GM23338 (cell line): ENCODE measurements around the gene GHRHR. TPM values are rescaled to one million over a fixed set of nuclear protein-coding genes. Genes with fewer than 3 reads are reported as not detected.

Source experiments
- ATAC-seq: fragments of 200-7000 bp; cut with Tn5 transposase; 3 replicates; pipeline ENCODE4 v1.9.1; 2020
- DNase-seq: peaks from one replicate; pipeline ENCODE4 v3.0.0-alpha.2; 2015; ENCODE audit warnings: low spot score
- H2AFZ ChIP-seq: fragments of 200-600 bp; sonication (generic); 2 replicates; pipeline ENCODE4 v1.8.0; 2016; ENCODE audit warnings: antibody characterized with exemption, mild to moderate bottlenecking, moderate library complexity
- H3F3A ChIP-seq: fragments of 200-600 bp; sonication (generic); replicated peaks from 2 replicates; pipeline ENCODE4 v1.8.0; 2017; ENCODE audit warnings: antibody characterized with exemption, mixed run types, low read depth
- H3K27ac ChIP-seq: fragments of 200-600 bp; sonication (generic); 2 replicates; pipeline ENCODE4 v1.6.1; 2016; ENCODE audit warnings: low read depth
- H3K27me3 ChIP-seq: fragments of 200-600 bp; sonication (generic); 2 replicates; pipeline ENCODE4 v1.8.0; 2016; ENCODE audit warnings: mild to moderate bottlenecking, mixed run types, moderate library complexity; ENCODE audit not compliant: insufficient read depth
- H3K36me3 ChIP-seq: fragments of 200-600 bp; sonication (generic); 2 replicates; pipeline ENCODE4 v1.8.0; 2016; ENCODE audit warnings: mild to moderate bottlenecking; ENCODE audit not compliant: insufficient read depth
- H3K4me1 ChIP-seq: fragments of 200-600 bp; sonication (generic); 2 replicates; pipeline ENCODE4 v1.8.0; 2016; ENCODE audit warnings: mild to moderate bottlenecking, moderate library complexity; ENCODE audit not compliant: insufficient read depth
- H3K4me2 ChIP-seq: fragments of 200-600 bp; sonication (generic); 2 replicates; pipeline ENCODE4 v1.7.1; 2017; ENCODE audit warnings: mixed run types
- H3K4me3 ChIP-seq: fragments of 200-600 bp; sonication (generic); 2 replicates; pipeline ENCODE4 v1.6.1; 2016; ENCODE audit warnings: mixed run types
- H3K79me2 ChIP-seq: fragments of 200-600 bp; sonication (generic); replicated peaks from 2 replicates; pipeline ENCODE4 v1.8.0; 2017; ENCODE audit warnings: mild to moderate bottlenecking; ENCODE audit not compliant: insufficient read depth
- H3K9me2 ChIP-seq: fragments of 200-600 bp; sonication (generic); 2 replicates; pipeline ENCODE4 v1.8.0; 2017; ENCODE audit not compliant: insufficient read depth
- H4K20me1 ChIP-seq: fragments of 200-600 bp; sonication (generic); replicated peaks from 2 replicates; pipeline ENCODE4 v1.8.0; 2017; ENCODE audit warnings: mild to moderate bottlenecking; ENCODE audit not compliant: insufficient read depth
- H3K27ac Mint-ChIP-seq: 2 replicates; pipeline ENCODE4 v1.8.0; 2020; ENCODE audit warnings: inconsistent platforms, mild to moderate bottlenecking, moderate library complexity, mixed read lengths
- H3K27me3 Mint-ChIP-seq: 3 replicates; pipeline ENCODE4 v1.8.0; 2022; ENCODE audit warnings: low read depth, mild to moderate bottlenecking, moderate library complexity, mixed read lengths, inconsistent platforms; ENCODE audit not compliant: insufficient read depth, poor library complexity
- H3K36me3 Mint-ChIP-seq: 3 replicates; pipeline ENCODE4 v1.8.0; 2021; ENCODE audit warnings: low read depth, mild to moderate bottlenecking, inconsistent platforms, moderate library complexity, mixed read lengths
- H3K4me1 Mint-ChIP-seq: 3 replicates; pipeline ENCODE4 v1.8.0; 2020; ENCODE audit warnings: mild to moderate bottlenecking, inconsistent platforms, mixed read lengths
- H3K4me3 Mint-ChIP-seq: 3 replicates; pipeline ENCODE4 v1.8.0; 2021; ENCODE audit warnings: moderate library complexity, mild to moderate bottlenecking, inconsistent platforms, mixed read lengths
- H3K9me3 Mint-ChIP-seq: 3 replicates; pipeline ENCODE4 v1.8.0; 2020; ENCODE audit warnings: moderate library complexity, mild to moderate bottlenecking, inconsistent platforms, mixed read lengths
- EZH2 ChIP-seq: fragments of 200-600 bp; sonication (generic); IDR thresholded peaks from one replicate; pipeline ENCODE4 v1.8.0; 2017; ENCODE audit warnings: antibody characterized with exemption, mild to moderate bottlenecking, low read depth; ENCODE audit not compliant: unreplicated experiment
- EZH2phosphoT487 ChIP-seq: fragments of 200-600 bp; sonication (generic); IDR thresholded peaks from one replicate; pipeline ENCODE4 v1.8.1; 2018; ENCODE audit warnings: antibody characterized with exemption; ENCODE audit not compliant: unreplicated experiment
- JUNB ChIP-seq: IDR thresholded peaks from one replicate; pipeline ENCODE4 v1.6.1; 2016; ENCODE audit warnings: antibody characterized with exemption; ENCODE audit not compliant: unreplicated experiment
- NANOG ChIP-seq: IDR thresholded peaks from 2 replicates; pipeline ENCODE4 v1.6.1; 2016; ENCODE audit warnings: antibody characterized with exemption, borderline replicate concordance
- STAT1 ChIP-seq: IDR thresholded peaks from one replicate; pipeline ENCODE4 v1.6.1; 2016; ENCODE audit warnings: antibody characterized with exemption; ENCODE audit not compliant: unreplicated experiment
- ZNF331 ChIP-seq: fragments of 250-450 bp; sonication (Bioruptor Pico); IDR thresholded peaks from 2 replicates; pipeline ENCODE4 v1.5.0; 2020; ENCODE audit warnings: low read depth, mild to moderate bottlenecking, moderate library complexity
- polyA plus RNA-seq: library from polyadenylated mRNA; unstranded; fragments of >200 nt; fragmentation: Nextera tagmentation; extraction: Ambion mirVana; gene quantifications from 2 replicates; pipeline ENCODE4 v1.2.1, GENCODE V29; 2016
- total RNA-seq: library from RNA; depleted of rRNA; stranded (reverse); fragments of >200 nt; shearing (Covaris generic); gene quantifications from 2 replicates; pipeline ENCODE4 v1.2.3, GENCODE V29; 2014
- TF ChIP-seq, protein P1 (sequence below): fragments of 250-450 bp; sonication (Bioruptor Pico); IDR thresholded peaks from 2 replicates; pipeline ENCODE4 v1.5.0; 2020; ENCODE audit warnings: mild to moderate bottlenecking, moderate library complexity
- TF ChIP-seq, protein P2 (sequence below): IDR thresholded peaks from 2 replicates; pipeline ENCODE4 v1.6.1; 2016; ENCODE audit warnings: antibody characterized with exemption
- TF ChIP-seq, protein P3 (sequence below): IDR thresholded peaks from one replicate; pipeline ENCODE4 v1.6.1; 2018; ENCODE audit warnings: antibody characterized with exemption; ENCODE audit not compliant: unreplicated experiment

Gene GHRHR
- total and polyA plus RNA-seq, 2 experiments from 2014 or later: 2.2 TPM; not detected in 1

DNA sequence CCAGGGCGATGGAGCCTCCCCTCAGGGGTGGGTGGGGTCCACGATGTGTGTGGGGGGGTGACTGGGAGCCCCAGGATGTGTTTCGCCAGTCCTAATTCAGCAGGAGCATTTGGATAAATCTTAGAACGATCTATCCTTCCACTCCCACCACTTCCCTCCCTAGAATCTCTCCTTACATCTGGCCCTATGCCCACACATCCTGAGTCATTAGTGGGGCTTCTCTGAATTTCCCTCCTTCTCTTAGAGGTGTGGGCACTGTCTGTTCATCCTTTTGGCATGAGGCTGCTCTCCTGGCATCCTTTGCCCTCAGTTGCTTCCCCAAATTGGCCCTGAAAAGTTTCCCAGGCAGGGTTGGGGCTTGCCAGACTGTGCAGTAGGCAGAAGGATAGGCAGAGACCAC, 1.6 kb downstream of the GHRHR start:
- no peaks in the 10 kb centered on the region for H4K20me1 ChIP-seq
- no peak overlapping the region for H3K27ac Mint-ChIP-seq
- no peaks in the 10 kb centered on the region for H3K36me3 ChIP-seq
- no peak overlapping the region for H3K4me3 Mint-ChIP-seq
- H3K9me2 ChIP-seq: no peaks in the 10 kb centered on the region
- H3K27me3 ChIP-seq: no peaks in the 10 kb centered on the region
- no peaks in the 10 kb centered on the region for H3K79me2 ChIP-seq
- H3K4me2 ChIP-seq: no peak overlapping the region
- no peak for TF ChIP-seq EZH2
- no peak for TF ChIP-seq NANOG
- TF ChIP-seq, protein P1, sequence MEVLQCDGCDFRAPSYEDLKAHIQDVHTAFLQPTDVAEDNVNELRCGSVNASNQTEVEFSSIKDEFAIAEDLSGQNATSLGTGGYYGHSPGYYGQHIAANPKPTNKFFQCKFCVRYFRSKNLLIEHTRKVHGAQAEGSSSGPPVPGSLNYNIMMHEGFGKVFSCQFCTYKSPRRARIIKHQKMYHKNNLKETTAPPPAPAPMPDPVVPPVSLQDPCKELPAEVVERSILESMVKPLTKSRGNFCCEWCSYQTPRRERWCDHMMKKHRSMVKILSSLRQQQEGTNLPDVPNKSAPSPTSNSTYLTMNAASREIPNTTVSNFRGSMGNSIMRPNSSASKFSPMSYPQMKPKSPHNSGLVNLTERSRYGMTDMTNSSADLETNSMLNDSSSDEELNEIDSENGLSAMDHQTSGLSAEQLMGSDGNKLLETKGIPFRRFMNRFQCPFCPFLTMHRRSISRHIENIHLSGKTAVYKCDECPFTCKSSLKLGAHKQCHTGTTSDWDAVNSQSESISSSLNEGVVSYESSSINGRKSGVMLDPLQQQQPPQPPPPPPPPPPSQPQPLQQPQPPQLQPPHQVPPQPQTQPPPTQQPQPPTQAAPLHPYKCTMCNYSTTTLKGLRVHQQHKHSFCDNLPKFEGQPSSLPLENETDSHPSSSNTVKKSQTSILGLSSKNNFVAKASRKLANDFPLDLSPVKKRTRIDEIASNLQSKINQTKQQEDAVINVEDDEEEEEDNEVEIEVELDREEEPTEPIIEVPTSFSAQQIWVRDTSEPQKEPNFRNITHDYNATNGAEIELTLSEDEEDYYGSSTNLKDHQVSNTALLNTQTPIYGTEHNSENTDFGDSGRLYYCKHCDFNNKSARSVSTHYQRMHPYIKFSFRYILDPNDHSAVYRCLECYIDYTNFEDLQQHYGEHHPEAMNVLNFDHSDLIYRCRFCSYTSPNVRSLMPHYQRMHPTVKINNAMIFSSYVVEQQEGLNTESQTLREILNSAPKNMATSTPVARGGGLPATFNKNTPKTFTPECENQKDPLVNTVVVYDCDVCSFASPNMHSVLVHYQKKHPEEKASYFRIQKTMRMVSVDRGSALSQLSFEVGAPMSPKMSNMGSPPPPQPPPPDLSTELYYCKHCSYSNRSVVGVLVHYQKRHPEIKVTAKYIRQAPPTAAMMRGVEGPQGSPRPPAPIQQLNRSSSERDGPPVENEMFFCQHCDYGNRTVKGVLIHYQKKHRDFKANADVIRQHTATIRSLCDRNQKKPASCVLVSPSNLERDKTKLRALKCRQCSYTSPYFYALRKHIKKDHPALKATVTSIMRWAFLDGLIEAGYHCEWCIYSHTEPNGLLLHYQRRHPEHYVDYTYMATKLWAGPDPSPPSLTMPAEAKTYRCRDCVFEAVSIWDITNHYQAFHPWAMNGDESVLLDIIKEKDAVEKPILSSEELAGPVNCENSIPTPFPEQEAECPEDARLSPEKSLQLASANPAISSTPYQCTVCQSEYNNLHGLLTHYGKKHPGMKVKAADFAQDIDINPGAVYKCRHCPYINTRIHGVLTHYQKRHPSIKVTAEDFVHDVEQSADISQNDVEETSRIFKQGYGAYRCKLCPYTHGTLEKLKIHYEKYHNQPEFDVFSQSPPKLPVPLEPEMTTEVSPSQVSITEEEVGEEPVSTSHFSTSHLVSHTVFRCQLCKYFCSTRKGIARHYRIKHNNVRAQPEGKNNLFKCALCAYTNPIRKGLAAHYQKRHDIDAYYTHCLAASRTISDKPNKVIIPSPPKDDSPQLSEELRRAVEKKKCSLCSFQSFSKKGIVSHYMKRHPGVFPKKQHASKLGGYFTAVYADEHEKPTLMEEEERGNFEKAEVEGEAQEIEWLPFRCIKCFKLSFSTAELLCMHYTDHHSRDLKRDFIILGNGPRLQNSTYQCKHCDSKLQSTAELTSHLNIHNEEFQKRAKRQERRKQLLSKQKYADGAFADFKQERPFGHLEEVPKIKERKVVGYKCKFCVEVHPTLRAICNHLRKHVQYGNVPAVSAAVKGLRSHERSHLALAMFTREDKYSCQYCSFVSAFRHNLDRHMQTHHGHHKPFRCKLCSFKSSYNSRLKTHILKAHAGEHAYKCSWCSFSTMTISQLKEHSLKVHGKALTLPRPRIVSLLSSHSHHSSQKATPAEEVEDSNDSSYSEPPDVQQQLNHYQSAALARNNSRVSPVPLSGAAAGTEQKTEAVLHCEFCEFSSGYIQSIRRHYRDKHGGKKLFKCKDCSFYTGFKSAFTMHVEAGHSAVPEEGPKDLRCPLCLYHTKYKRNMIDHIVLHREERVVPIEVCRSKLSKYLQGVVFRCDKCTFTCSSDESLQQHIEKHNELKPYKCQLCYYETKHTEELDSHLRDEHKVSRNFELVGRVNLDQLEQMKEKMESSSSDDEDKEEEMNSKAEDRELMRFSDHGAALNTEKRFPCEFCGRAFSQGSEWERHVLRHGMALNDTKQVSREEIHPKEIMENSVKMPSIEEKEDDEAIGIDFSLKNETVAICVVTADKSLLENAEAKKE (CRISPR knock-in tag): no peak
- TF ChIP-seq JUNB: no peak
- TF ChIP-seq, protein P2, sequence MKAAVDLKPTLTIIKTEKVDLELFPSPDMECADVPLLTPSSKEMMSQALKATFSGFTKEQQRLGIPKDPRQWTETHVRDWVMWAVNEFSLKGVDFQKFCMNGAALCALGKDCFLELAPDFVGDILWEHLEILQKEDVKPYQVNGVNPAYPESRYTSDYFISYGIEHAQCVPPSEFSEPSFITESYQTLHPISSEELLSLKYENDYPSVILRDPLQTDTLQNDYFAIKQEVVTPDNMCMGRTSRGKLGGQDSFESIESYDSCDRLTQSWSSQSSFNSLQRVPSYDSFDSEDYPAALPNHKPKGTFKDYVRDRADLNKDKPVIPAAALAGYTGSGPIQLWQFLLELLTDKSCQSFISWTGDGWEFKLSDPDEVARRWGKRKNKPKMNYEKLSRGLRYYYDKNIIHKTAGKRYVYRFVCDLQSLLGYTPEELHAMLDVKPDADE: no peak
- no peak for TF ChIP-seq STAT1
- TF ChIP-seq, protein P3, sequence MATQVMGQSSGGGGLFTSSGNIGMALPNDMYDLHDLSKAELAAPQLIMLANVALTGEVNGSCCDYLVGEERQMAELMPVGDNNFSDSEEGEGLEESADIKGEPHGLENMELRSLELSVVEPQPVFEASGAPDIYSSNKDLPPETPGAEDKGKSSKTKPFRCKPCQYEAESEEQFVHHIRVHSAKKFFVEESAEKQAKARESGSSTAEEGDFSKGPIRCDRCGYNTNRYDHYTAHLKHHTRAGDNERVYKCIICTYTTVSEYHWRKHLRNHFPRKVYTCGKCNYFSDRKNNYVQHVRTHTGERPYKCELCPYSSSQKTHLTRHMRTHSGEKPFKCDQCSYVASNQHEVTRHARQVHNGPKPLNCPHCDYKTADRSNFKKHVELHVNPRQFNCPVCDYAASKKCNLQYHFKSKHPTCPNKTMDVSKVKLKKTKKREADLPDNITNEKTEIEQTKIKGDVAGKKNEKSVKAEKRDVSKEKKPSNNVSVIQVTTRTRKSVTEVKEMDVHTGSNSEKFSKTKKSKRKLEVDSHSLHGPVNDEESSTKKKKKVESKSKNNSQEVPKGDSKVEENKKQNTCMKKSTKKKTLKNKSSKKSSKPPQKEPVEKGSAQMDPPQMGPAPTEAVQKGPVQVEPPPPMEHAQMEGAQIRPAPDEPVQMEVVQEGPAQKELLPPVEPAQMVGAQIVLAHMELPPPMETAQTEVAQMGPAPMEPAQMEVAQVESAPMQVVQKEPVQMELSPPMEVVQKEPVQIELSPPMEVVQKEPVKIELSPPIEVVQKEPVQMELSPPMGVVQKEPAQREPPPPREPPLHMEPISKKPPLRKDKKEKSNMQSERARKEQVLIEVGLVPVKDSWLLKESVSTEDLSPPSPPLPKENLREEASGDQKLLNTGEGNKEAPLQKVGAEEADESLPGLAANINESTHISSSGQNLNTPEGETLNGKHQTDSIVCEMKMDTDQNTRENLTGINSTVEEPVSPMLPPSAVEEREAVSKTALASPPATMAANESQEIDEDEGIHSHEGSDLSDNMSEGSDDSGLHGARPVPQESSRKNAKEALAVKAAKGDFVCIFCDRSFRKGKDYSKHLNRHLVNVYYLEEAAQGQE: no peak
- no peak for TF ChIP-seq EZH2phosphoT487
- no peak for TF ChIP-seq ZNF331 (CRISPR knock-in tag)
- H3K4me3 ChIP-seq: no peak overlapping the region
- no peaks in the 10 kb centered on the region for H3F3A ChIP-seq
- ATAC-seq (no peak), DNase-seq (no peak)
- H3K4me1 ChIP-seq: no peaks in the 10 kb centered on the region
- no peak overlapping the region for H2AFZ ChIP-seq
- H3K27me3 Mint-ChIP-seq: peaks cover 6% of the 10 kb centered on the region
- no peaks in the 10 kb centered on the region for H3K9me3 Mint-ChIP-seq
- H3K27ac ChIP-seq: no peak overlapping the region
- no peaks in the 10 kb centered on the region; the same call in 2 of the 3 replicates for H3K4me1 Mint-ChIP-seq
- H3K36me3 Mint-ChIP-seq: no peaks in the 10 kb centered on the region
